ENCODE data around the gene PSME2. TPM values are rescaled to one million over a fixed set of nuclear protein-coding genes. Genes with fewer than 3 reads are reported as not detected.

Gene PSME2
- total RNA-seq, 2 donors from 2014 or later: 106 to 112 TPM

DNA sequence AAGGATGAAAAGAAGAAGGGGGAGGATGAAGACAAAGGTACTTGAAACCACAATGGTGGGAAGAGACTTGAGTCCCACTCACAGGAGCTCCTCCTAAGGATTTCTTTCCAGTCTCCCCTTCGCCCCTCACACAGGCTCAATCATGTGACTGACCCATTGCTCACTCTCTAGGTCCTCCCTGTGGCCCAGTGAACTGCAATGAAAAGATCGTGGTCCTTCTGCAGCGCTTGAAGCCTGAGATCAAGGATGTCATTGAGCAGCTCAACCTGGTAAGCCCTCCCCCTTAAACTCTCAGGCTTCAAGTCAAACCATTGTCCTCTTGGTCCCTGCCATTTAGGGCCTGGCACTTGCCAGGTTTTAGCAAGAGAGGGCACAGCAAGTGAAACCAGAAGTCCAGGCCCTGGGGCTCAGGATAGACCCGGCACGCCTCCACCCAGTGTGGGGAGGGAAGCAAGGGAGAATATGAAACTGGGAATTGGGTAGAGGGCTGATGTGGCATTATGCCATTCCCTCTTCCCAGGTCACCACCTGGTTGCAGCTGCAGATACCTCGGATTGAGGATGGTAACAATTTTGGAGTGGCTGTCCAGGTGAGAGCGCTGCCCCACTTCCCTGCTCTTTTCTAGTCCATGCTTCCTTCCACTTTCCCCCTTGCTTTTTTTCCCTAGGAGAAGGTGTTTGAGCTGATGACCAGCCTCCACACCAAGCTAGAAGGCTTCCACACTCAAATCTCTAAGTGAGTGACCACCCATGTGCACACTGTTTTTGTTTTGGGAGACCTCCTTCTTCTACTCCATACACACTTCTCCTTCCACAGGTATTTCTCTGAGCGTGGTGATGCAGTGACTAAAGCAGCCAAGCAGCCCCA lies 8.6 kb downstream of the PSME2 start:
- Histone ChIP-seq H3K9me3 (ENCODE audit: control insufficient read depth, low read length) (no peaks in the 10 kb centered on the region), H3K36me3 (ENCODE audit: control insufficient read depth, insufficient read depth, low read length) (peaks cover 23% of the 10 kb centered on the region), H3K9ac (ENCODE audit: extremely low read depth, low read length, poor library complexity, severe bottlenecking) (no peak overlapping the region), H3K4me3 (ENCODE audit: low read length) (peak overlapping the region; percentile 79), H3K27me3 (ENCODE audit: control insufficient read depth, insufficient read depth, low read length, poor library complexity, severe bottlenecking) (no peaks in the 10 kb centered on the region), H3K4me1 (ENCODE audit: control insufficient read depth, insufficient read depth, low read length) (no peaks in the 10 kb centered on the region), H3K27ac (ENCODE audit: low read depth, low read length) (no peak overlapping the region)
- no peaks in the 10 kb centered on the region for H3K27me3 Mint-ChIP-seq (ENCODE audit: insufficient read depth)
- no peak for DNase-seq
- H3K36me3 Mint-ChIP-seq (ENCODE audit: low read depth): peaks cover 20% of the 10 kb centered on the region
- WGBS, 2 experiments (ENCODE audit: insufficient coverage in 1 of 2, insufficient read length in 1 of 2): 95 to 98% methylated on average over 5 to 8 of the region's 8 CpGs
- peak overlapping the region; percentile 71 for H3K4me3 Mint-ChIP-seq
- H3K4me1 Mint-ChIP-seq: peaks cover 20% of the 10 kb centered on the region
- H3K9me3 Mint-ChIP-seq: no peaks in the 10 kb centered on the region
- H3K27ac Mint-ChIP-seq: no peak overlapping the region
- TF ChIP-seq, protein P1, sequence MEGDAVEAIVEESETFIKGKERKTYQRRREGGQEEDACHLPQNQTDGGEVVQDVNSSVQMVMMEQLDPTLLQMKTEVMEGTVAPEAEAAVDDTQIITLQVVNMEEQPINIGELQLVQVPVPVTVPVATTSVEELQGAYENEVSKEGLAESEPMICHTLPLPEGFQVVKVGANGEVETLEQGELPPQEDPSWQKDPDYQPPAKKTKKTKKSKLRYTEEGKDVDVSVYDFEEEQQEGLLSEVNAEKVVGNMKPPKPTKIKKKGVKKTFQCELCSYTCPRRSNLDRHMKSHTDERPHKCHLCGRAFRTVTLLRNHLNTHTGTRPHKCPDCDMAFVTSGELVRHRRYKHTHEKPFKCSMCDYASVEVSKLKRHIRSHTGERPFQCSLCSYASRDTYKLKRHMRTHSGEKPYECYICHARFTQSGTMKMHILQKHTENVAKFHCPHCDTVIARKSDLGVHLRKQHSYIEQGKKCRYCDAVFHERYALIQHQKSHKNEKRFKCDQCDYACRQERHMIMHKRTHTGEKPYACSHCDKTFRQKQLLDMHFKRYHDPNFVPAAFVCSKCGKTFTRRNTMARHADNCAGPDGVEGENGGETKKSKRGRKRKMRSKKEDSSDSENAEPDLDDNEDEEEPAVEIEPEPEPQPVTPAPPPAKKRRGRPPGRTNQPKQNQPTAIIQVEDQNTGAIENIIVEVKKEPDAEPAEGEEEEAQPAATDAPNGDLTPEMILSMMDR (conservative IDR thresholded peaks at IDR 0.05): no peak

DNA sequence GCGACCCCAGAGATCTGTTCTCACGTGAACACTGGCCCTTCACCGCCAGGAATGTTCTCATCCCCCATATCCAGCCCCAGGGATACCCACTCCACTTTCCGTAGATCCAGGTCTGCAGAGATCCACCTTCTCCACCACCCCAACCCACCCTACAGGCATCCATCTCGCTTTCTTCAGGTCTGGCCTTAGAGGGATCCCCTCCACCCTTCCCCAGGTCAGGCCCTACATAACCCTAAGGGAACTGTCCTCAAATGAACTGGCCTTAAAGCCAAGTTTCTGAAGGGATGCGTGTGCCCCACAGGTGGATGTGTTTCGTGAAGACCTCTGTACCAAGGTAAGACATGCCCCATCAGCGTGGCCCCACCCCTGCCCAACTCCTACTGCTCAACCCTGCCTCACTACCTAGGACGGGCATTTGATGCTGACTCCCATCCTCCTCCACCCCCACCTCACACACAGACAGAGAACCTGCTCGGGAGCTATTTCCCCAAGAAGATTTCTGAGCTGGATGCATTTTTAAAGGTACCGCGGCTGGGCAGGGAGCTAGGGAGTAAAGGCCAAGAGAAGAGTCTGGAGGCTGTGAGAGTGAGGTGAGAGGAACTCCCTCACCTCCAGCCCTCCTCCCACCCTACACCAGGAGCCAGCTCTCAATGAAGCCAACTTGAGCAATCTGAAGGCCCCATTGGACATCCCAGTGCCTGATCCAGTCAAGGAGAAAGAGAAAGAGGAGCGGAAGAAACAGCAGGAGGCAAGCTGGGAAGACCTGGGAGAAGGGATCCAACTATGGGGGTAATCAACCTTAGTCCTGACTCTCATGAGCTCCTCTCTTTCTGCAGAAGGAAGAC lies 9.5 kb downstream of the PSME2 start:
- DNase-seq: no peak
- Histone ChIP-seq H3K27me3 (ENCODE audit: control insufficient read depth, insufficient read depth, low read length, poor library complexity, severe bottlenecking) (no peaks in the 10 kb centered on the region), H3K27ac (ENCODE audit: low read depth, low read length) (no peak overlapping the region), H3K9ac (ENCODE audit: extremely low read depth, low read length, poor library complexity, severe bottlenecking) (no peak overlapping the region), H3K4me1 (ENCODE audit: control insufficient read depth, insufficient read depth, low read length) (no peaks in the 10 kb centered on the region), H3K9me3 (ENCODE audit: control insufficient read depth, low read length) (no peaks in the 10 kb centered on the region), H3K36me3 (ENCODE audit: control insufficient read depth, insufficient read depth, low read length) (peaks cover 23% of the 10 kb centered on the region), H3K4me3 (ENCODE audit: low read length) (peak overlapping the region; percentile 79)
- Mint-ChIP-seq H3K4me3 (peak overlapping the region; percentile 71), H3K27me3 (ENCODE audit: insufficient read depth) (no peaks in the 10 kb centered on the region), H3K4me1 (peaks cover 20% of the 10 kb centered on the region), H3K36me3 (ENCODE audit: low read depth) (peaks cover 20% of the 10 kb centered on the region), H3K9me3 (no peaks in the 10 kb centered on the region), H3K27ac (no peak overlapping the region)
- 57 to 72% methylated on average over 10 to 12 of the region's 13 CpGs for WGBS, 2 experiments (ENCODE audit: insufficient coverage in 1 of 2, insufficient read length in 1 of 2)
- TF ChIP-seq, protein P1 (conservative IDR thresholded peaks at IDR 0.05): no peak

- peak within 1 kb of the TSS; percentile 82 for H3K4me3 ChIP-seq (ENCODE audit: low read length)
- H3K27ac ChIP-seq (ENCODE audit: low read depth, low read length): no peak within 1 kb of the TSS
- peak; percentile 96 for DNase-seq
- Mint-ChIP-seq H3K27ac (no peak within 1 kb of the TSS), H3K4me1 (peaks cover 20% of the 10 kb centered on the region), H3K4me3 (peak within 1 kb of the TSS; percentile 71), H3K9me3 (no peaks in the 10 kb centered on the region), H3K27me3 (ENCODE audit: insufficient read depth) (no peaks in the 10 kb centered on the region), H3K36me3 (ENCODE audit: low read depth) (peaks cover 20% of the 10 kb centered on the region)
- 3 to 5% methylated on average over 13 to 75 of the region's 75 CpGs for WGBS, 2 experiments (ENCODE audit: insufficient coverage in 1 of 2, insufficient read length in 1 of 2)
- TF ChIP-seq, protein P1 (conservative IDR thresholded peaks at IDR 0.05): no peak
- peaks cover 23% of the 10 kb centered on the region for H3K36me3 ChIP-seq (ENCODE audit: control insufficient read depth, insufficient read depth, low read length)
- H3K4me1 ChIP-seq (ENCODE audit: control insufficient read depth, insufficient read depth, low read length): no peaks in the 10 kb centered on the region
- no peaks in the 10 kb centered on the region for H3K9me3 ChIP-seq (ENCODE audit: control insufficient read depth, low read length)
- no peaks in the 10 kb centered on the region for H3K27me3 ChIP-seq (ENCODE audit: control insufficient read depth, insufficient read depth, low read length, poor library complexity, severe bottlenecking)
- peak within 1 kb of the TSS; percentile 25 for H3K9ac ChIP-seq (ENCODE audit: extremely low read depth, low read length, poor library complexity, severe bottlenecking)
These were observed 10.4 kb downstream of the PSME2 start, which contains the start of gene PSME1 for GRCh38 chr14:24135834-24136683. Gene PSME1 (plus strand): TSS chr14:24136194. CDS start chr14:24136263, 69 bp downstream.
